Measurements from ENCODE around the gene GFRAL. TPM values are rescaled to one million over a fixed set of nuclear protein-coding genes. Genes with fewer than 3 reads are reported as not detected.
"Not testable (repeated sequence)": the region's sequence is repeated elsewhere in the genome, so short reads cannot be mapped to it uniquely, and the experiment has no call there.

The GFRAL gene
- total and polyA plus RNA-seq, 9 donors = not detected

DNA sequence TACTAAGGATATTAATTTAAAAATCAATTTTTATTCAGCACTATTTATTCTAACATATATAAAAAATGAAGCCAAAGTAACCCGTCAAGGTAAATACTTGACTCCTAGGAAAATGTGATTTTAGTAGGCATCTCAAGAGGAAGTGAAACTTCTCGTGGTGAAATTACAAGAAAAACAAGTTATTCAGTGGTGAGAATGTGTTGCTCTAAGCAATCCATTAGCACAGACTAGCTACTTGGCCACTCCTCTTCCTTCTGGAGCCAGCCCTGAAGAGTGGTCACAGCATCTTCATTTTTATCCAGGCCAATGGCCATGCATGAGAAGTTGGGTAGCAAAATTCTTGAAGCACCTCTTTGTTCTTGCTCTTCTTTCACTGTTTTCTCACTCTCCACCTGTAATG lies 40.4 kb upstream of the GFRAL start:
- DNase-seq = no peak
- TF ChIP-seq, protein P1, sequence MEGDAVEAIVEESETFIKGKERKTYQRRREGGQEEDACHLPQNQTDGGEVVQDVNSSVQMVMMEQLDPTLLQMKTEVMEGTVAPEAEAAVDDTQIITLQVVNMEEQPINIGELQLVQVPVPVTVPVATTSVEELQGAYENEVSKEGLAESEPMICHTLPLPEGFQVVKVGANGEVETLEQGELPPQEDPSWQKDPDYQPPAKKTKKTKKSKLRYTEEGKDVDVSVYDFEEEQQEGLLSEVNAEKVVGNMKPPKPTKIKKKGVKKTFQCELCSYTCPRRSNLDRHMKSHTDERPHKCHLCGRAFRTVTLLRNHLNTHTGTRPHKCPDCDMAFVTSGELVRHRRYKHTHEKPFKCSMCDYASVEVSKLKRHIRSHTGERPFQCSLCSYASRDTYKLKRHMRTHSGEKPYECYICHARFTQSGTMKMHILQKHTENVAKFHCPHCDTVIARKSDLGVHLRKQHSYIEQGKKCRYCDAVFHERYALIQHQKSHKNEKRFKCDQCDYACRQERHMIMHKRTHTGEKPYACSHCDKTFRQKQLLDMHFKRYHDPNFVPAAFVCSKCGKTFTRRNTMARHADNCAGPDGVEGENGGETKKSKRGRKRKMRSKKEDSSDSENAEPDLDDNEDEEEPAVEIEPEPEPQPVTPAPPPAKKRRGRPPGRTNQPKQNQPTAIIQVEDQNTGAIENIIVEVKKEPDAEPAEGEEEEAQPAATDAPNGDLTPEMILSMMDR (IDR thresholded peaks at IDR 0.05) = no peak
- TF ChIP-seq POLR2A (IDR thresholded peaks at IDR 0.05) (no peak), EP300 (IDR thresholded peaks at IDR 0.05) (no peak)
- H3K4me1 ChIP-seq (ENCODE audit: insufficient read depth) = no peaks in the 10 kb centered on the region
- intact Hi-C loops (cut with DNase I) = no loop called here
- H3K27ac ChIP-seq = no peak overlapping the region
- H3K4me3 ChIP-seq = no peak overlapping the region
- no peaks in the 10 kb centered on the region for H3K9me3 ChIP-seq
- no peaks in the 10 kb centered on the region for H3K36me3 ChIP-seq
- H3K27me3 ChIP-seq = no peaks in the 10 kb centered on the region
- 76 to 90% (median 79%) methylated on average over 2 of the region's 2 CpGs for WGBS, 3 donors

GRCh38 chr6:55290736-55291135 lies 36.5 kb upstream of the GFRAL start:
- intact Hi-C loops (cut with DNase I) = no loop called here
- no peaks in the 10 kb centered on the region for H3K36me3 ChIP-seq
- WGBS, 3 donors = 87 to 92% (median 89%) methylated on average over 2 of the region's 2 CpGs
- no peak for DNase-seq
- H3K4me1 ChIP-seq (ENCODE audit: insufficient read depth) = no peaks in the 10 kb centered on the region
- no peak overlapping the region for H3K27ac ChIP-seq
- no peak overlapping the region for H3K4me3 ChIP-seq
- no peak for TF ChIP-seq EP300 (IDR thresholded peaks at IDR 0.05)
- TF ChIP-seq POLR2A (IDR thresholded peaks at IDR 0.05) = no peak
- TF ChIP-seq, protein P1 (IDR thresholded peaks at IDR 0.05) = no peak
- H3K9me3 ChIP-seq = no peaks in the 10 kb centered on the region
- H3K27me3 ChIP-seq = no peaks in the 10 kb centered on the region

DNA sequence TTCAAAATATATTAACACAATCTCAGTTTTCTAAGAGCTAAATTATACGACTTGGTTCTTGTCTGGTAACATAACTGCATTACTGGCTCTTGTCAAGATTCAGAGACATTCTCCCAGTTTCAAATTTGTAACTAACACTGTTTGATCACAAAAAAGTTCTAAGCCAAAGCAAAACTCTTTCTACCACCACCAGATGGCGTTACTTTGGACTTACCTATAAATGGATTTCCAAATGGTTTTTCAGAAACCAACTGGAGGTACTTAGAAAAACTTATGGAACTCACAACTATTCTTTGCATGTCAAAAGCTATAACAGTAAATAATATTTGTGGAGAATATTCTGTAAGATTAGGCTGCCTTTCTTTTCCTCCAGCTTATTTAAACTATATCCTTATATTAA lies 34.2 kb upstream of the GFRAL start:
- intact Hi-C loops (cut with DNase I) = no loop called here
- Histone ChIP-seq H3K4me1 (ENCODE audit: insufficient read depth) (no peaks in the 10 kb centered on the region), H3K9me3 (no peaks in the 10 kb centered on the region), H3K27me3 (no peaks in the 10 kb centered on the region), H3K27ac (no peak overlapping the region), H3K4me3 (no peak overlapping the region), H3K36me3 (no peaks in the 10 kb centered on the region)
- 44 to 52% (median 49%) methylated on average over 2 of the region's 2 CpGs for WGBS, 3 donors
- TF ChIP-seq EP300 (IDR thresholded peaks at IDR 0.05) (no peak), POLR2A (IDR thresholded peaks at IDR 0.05) (no peak)
- TF ChIP-seq, protein P1 (IDR thresholded peaks at IDR 0.05) = no peak
- no peak for DNase-seq

- H3K4me3 ChIP-seq; H3K4me1 ChIP-seq (ENCODE audit: insufficient read depth); H3K9me3 ChIP-seq; DNase-seq; H3K36me3 ChIP-seq; H3K27me3 ChIP-seq; intact Hi-C loops (cut with DNase I); H3K27ac ChIP-seq: not testable (repeated sequence)
- 88 to 91% (median 90%) methylated on average over 3 of the region's 3 CpGs for WGBS, 3 donors
Observed at GRCh38 chr6:55297214-55297613, 30.1 kb upstream of the GFRAL start.

DNA sequence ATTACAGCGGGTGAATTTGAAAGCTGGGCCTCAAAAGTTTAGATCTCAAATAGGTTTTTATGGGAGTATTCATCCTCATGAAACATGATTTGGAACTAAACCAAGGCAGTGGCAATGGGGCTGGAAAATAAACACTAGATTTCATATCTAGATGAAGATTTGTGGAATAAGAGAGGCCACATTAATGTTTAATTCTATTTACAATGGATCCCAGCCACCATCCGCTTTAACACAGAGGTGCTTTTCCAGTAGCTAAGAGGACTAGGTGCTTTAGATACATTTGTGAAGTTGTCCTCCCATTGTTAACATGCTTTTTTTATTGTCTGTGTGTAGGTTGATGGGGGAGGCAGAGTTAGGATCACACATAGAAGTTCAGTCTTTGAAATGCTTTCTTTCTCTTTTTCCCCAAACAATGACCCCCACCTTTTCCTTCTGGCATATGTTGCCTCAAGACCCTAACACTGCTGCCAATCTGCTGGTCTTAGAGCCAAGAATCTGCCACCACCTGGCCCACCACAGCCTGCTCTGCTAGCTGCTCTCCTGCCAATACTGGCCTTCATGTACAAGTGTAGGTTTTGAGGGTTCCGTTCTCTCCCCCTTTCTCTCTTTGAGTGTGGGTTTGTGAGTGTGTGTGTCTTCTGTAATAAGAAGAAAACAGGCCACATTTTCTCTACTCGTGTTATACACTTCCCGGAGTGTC lies 27.8 kb upstream of the GFRAL start:
- H3K4me3 ChIP-seq = no peak overlapping the region
- 78 to 86% (median 80%) methylated on average over 5 of the region's 5 CpGs for WGBS, 3 donors
- H3K27ac ChIP-seq = no peak overlapping the region
- no peaks in the 10 kb centered on the region for H3K36me3 ChIP-seq
- DNase-seq = no peak
- H3K9me3 ChIP-seq = no peaks in the 10 kb centered on the region
- no peaks in the 10 kb centered on the region for H3K4me1 ChIP-seq (ENCODE audit: insufficient read depth)
- TF ChIP-seq EP300 (IDR thresholded peaks at IDR 0.05) (no peak), POLR2A (IDR thresholded peaks at IDR 0.05) (no peak)
- TF ChIP-seq, protein P1 (IDR thresholded peaks at IDR 0.05) = no peak
- no peaks in the 10 kb centered on the region for H3K27me3 ChIP-seq
- intact Hi-C loops (cut with DNase I) = no loop called here
